HG03060 (cell line): ENCODE results near the gene SRRT.
A peak's percentile ranks its signal among the peaks of the same experiment; 100 is the strongest.

Source experiments
- ATAC-seq: cut with Tn5 transposase; IDR thresholded peaks from one replicate; pipeline ENCODE4 v1.9.1; 2021; ENCODE audit warnings: low read depth, moderate number of reproducible peaks; ENCODE audit not compliant: unreplicated experiment

Gene SRRT, protein sequence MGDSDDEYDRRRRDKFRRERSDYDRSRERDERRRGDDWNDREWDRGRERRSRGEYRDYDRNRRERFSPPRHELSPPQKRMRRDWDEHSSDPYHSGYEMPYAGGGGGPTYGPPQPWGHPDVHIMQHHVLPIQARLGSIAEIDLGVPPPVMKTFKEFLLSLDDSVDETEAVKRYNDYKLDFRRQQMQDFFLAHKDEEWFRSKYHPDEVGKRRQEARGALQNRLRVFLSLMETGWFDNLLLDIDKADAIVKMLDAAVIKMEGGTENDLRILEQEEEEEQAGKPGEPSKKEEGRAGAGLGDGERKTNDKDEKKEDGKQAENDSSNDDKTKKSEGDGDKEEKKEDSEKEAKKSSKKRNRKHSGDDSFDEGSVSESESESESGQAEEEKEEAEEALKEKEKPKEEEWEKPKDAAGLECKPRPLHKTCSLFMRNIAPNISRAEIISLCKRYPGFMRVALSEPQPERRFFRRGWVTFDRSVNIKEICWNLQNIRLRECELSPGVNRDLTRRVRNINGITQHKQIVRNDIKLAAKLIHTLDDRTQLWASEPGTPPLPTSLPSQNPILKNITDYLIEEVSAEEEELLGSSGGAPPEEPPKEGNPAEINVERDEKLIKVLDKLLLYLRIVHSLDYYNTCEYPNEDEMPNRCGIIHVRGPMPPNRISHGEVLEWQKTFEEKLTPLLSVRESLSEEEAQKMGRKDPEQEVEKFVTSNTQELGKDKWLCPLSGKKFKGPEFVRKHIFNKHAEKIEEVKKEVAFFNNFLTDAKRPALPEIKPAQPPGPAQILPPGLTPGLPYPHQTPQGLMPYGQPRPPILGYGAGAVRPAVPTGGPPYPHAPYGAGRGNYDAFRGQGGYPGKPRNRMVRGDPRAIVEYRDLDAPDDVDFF

DNA sequence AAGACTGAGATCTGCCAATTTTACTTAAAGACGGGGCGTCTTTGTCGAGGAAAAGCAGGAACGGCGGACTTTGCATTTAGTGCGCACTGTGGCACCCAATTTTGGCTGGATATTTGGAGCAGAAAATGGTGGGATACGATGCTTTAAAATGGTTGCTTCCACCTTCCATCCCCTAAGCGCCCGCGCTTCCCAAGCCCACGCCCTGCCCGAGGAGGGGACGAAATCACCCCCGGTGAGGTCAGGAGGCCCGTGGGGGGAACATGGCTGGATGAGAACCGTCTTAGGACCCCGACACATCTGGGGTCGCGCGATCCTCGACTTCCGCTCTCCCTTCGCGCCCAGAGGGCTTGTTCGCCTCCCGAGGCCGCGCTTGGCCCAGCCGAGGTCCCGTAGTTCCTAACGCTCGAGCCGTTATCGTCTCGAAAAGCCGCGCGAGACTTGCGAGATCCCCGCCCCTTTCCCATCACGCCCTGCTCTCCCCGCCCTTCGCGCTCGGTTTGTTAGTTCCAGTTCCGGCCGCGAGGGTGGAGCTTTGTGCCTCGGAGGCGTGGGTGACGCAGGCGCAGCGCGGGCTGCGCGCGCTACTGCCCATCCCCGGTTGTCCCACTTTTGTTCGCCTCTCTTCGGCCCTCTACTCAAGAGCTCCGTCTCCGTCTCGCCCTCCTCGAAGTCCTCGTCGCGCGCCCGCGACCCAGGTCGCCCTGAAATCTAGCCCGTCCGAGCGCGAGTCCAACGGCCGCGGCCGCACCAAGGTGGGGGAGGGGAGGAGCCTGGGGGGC lies at the start of gene SRRT:
Gene SRRT (plus strand): TSS at position 527 of the 779 bp plus-strand sequence. CDS start 488 bp downstream, outside the sequence.
- peak; percentile 63 for ATAC-seq

DNA sequence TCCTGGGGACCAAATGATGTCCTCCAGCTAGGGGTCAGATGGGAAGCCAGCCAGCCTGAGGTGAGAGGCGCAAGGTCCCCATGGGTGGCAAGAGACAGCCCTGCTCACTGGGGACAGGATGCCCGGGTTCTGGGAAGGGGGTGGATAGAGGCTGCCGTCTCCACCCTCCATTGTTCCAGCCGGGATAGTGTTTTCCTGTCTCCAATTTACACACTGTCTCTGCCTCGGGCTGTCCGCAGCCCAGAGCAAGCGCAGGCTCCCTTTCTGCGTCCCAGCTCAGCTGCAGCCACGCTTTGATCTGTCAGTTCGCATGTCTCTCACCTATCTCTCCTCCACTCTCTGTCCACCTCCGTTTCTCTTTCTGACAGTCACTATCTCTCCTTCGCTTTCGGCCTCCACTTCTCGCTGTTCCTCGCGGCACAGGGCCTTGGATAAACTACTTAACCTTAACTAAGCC lies 49.7 kb upstream of the SRRT start:
- ATAC-seq = no peak

GRCh38 chr7:100825751-100826513 lies 49.0 kb upstream of the SRRT start:
- ATAC-seq = no peak

DNA sequence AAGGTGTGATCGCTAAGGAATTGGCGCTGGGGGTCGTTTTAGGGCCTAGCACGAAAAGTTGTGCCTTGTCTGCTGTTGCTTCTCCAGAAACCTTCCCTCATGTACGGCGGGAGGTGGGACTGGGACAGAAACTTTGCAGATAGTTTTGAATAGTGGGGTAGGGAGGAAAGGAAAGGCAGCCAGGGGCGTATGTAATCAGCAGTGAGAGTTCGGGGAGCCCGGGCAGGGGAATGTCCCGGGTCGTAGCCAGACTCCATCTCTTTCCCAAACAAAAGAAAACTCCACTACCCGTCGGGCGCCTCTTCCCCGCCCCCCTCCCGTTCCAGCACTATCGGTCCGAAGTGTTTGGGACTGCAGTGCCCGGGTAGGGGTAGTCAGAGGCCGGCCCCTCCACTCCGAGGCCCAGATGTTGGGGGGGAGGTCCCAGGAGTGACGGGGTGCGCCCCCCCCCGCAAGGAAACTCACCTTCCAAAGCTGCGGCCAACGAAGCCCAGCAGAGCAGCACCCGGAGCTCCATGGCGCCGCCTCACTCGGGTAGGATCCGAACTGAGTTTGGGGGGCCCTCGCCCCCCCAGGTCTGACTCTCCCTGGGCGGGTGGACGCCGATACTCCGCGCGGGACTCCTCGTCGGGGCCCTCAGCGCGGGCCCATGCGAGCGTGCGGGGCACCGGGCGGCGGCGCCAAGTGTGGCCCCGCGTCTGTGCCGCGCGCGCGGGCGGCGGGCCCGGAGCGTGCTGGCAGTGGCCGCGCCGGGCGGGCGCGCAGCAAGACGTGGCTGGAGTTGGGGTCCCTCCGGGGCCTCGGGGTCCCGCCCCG lies 48.2 kb upstream of the SRRT start:
- no peak for ATAC-seq

GRCh38 chr7:100827330-100828226 lies 47.3 kb upstream of the SRRT start, which contains the start of gene EPHB4:
EPHB4 (minus strand) TSS chr7:100827523; CDS start chr7:100827030, 493 bp downstream.
- no peak for ATAC-seq

GRCh38 chr7:100829150-100829716 lies 45.7 kb upstream of the SRRT start:
- no peak for ATAC-seq

DNA sequence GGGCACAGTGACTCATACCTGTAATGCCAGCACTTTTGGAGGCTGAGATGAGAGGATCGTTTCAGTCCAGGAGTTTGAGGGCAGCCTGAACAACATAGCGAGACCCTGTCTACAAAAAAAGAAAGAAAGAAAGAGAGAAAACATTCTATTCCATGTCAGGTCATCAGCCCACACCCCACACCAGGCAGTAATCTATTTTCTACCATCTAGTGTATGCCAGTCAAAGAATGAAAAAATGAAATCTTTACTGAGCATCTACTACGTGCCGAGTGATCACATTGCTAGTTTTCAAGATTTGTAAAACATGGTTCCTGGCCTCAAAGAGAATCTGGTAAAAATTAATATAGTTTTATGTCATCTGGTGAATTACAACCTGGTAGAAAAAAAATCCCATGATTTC lies 44.5 kb upstream of the SRRT start:
- no peak for ATAC-seq

- no peak for ATAC-seq
These were observed 42.6 kb upstream of the SRRT start for GRCh38 chr7:100832281-100832633.

DNA sequence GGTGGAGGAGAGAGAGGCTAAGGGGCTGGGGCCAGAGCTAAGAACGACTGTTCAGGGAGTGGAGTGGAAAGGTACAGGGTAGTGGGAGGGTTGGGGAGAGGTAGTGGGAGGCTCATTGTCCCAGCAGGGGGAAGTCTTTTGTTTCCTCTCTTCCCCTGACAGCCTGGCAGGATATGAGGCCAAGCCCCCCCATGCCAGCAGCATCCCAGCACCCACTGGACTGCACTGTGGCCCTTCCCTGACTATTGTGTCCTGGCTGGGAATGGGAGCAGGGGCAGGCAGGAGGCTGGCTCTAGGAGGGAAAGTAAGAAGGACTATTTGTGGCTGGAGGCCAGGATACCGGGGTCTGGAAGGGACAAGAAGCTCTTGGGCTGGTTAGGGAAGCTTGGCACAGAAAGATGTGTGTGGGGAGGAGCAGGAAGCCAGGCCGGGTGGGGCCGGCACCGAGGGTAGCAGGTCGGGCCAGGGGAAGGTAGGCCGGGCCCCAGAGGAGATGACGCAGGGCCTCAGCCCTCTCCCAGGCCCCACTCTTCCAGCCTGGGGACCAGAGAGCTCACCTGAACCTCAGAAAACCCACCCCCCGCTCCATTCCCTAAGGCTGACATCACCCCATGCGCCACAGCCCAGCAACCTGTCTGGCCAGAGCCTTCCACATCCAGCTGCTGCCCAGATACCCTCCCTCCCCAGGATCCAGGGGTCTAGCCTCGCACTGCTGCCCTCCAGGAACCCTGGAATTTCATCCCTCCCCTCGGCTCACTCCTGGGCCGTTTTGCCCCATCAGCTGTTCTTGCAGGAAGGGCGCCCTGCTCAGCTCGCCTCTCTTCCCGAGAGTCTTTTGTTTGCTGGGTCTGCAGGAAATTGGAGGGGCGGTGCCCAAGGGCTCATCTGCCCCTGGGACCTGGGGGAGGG lies 38.7 kb upstream of the SRRT start:
- ATAC-seq = no peak

GRCh38 chr7:100836812-100837098 lies 38.1 kb upstream of the SRRT start:
- ATAC-seq = no peak

DNA sequence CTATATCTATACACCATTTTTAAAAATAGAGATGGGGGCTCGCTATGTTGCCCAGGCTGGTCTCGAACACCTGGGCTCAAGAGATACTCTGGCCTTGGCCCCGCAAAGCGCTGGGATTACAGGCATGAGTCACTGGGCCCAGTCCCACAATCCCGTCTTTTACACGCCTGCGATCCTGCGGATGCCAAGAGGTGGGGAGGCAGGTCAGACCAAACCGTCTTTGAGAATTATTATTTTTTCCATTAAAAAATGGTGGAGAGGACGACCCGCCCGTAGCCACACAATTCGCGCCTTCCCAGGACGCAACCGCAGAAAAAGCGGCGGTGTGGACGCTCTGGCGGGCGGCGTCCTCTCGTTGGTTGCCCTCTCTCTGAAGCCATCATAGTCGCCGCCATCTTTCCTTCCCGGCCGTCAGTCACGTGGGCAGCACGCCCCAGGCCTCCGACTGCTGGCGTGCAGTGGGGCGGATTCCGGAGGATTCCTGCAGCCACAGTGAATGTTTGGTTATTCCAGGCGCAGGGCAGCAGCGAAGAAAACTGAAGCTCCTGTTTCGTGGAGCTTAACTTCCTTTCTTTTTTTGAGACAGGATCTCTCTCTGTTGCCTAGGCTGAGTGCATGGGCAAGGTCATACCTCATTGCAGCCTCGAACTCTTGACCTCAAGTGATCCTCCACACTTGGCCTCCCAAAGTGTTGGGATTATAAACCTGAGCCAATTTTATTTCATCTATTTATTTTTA lies 37.6 kb upstream of the SRRT start:
- ATAC-seq = no peak

DNA sequence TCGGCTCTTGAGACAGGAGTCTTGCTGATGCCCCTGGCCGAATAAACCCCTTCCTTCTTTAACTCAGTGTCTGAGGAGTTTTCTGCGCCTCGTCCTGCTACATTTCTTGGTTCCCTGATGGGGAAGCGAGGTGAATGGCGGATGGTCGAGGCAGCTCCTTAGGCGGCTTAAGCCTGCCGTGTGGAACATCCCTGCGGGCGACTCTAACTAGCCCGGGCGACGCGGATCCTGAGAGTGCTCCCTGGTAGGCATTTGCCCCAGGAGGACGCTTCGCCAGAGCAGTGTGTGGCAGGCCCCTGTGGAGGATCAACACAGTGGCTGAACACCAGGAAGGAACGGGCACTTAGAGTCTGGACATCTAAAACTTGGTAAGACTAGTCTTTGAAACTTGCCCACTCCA lies 35.5 kb upstream of the SRRT start:
- no peak for ATAC-seq

DNA sequence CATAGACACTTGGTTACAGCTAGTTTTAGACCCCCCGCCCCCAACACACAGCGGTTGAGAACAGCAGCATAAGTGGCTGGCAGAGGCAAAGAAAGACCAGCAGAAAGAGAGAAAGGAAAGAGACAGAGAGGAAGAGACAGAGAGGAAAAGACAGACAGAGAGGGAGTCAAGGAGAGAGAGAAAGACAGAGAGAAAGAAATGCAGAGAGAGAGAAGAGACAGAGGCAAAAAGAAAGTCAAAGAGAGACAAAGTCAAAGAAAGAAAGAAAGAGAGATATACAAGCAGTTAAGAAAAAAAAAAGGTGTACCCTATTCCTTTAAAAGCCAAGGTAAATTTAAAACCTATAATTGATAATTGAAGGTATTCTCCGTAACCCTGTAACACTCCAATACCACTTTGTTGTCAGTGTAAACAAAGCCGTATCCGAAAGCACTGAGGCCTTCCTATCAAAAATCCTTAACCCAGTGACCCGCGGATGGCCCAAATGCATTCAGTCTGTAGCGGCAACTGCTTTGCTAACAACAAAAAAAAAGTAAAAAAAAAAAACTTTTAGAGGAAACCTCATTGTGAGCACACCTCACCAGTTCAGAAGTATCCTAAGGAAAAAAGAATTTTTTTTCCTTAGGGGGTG lies 34.3 kb upstream of the SRRT start:
- ATAC-seq = no peak

GRCh38 chr7:100847360-100847759 lies 27.5 kb upstream of the SRRT start:
- ATAC-seq = no peak

GRCh38 chr7:100852048-100852872 lies 22.6 kb upstream of the SRRT start, which contains the start of gene SLC12A9:
SLC12A9 (plus strand) TSS chr7:100852713; CDS start chr7:100854198, 1,485 bp downstream.
- ATAC-seq = no peak
